ENCODE measurements around the gene KCNJ4. TPM values are rescaled to one million over a fixed set of nuclear protein-coding genes. Genes with fewer than 3 reads are reported as not detected.

Gene KCNJ4
- total RNA-seq, 2 donors from 2014 or later, result 7.2 to 15.9 TPM

GRCh38 chr22:38440747-38441350 lies 14.2 kb downstream of the KCNJ4 start:
- DNase-seq (no peak), ATAC-seq (no peak)

GRCh38 chr22:38437416-38437815 lies 17.6 kb downstream of the KCNJ4 start:
- DNase-seq (no peak), ATAC-seq (no peak)

More at GRCh38 chr22:38440747-38441350, 14.2 kb downstream of the KCNJ4 start:
- intact Hi-C loops (cut with DNase I), result no loop called here

GRCh38 chr22:38436629-38437395 lies 18.2 kb downstream of the KCNJ4 start:
- intact Hi-C loops (cut with DNase I), result no loop called here
- DNase-seq (no peak), ATAC-seq (no peak)

More at GRCh38 chr22:38437416-38437815, 17.6 kb downstream of the KCNJ4 start:
- intact Hi-C loops (cut with DNase I), result no loop called here

- no peak for ATAC-seq
- intact Hi-C loops (cut with DNase I), result no loop called here
- DNase-seq, result no peak
Measured at GRCh38 chr22:38435965-38436364, 19.0 kb downstream of the KCNJ4 start.

- no peak for DNase-seq
- intact Hi-C loops (cut with DNase I), result no loop called here
- no peak for ATAC-seq
Measured at GRCh38 chr22:38435010-38435409, 20.0 kb downstream of the KCNJ4 start.

GRCh38 chr22:38433871-38434270 lies 21.1 kb downstream of the KCNJ4 start:
- DNase-seq, result no peak
- intact Hi-C loops (cut with DNase I), result no loop called here
- no peak for ATAC-seq

GRCh38 chr22:38432264-38432663 lies 22.7 kb downstream of the KCNJ4 start:
- intact Hi-C loops (cut with DNase I), result no loop called here
- DNase-seq, result no peak
- ATAC-seq, result no peak

GRCh38 chr22:38431266-38432010 lies 23.6 kb downstream of the KCNJ4 start:
- intact Hi-C loops (cut with DNase I), result no loop called here
- peak; percentile 61 to 71 for ATAC-seq
- DNase-seq, result no peak

GRCh38 chr22:38429499-38430068 lies 25.4 kb downstream of the KCNJ4 start:
- intact Hi-C loops (cut with DNase I), result no loop called here
- no peak for DNase-seq
- ATAC-seq, result peak in 1 of 2 donors; percentile 46

- ATAC-seq, result no peak
- intact Hi-C loops (cut with DNase I), result no loop called here
- no peak for DNase-seq
Measured at GRCh38 chr22:38428714-38429113, 26.3 kb downstream of the KCNJ4 start.

- intact Hi-C loops (cut with DNase I), result no loop called here
- DNase-seq (no peak), ATAC-seq (no peak)
Measured at GRCh38 chr22:38427940-38428339, 27.1 kb downstream of the KCNJ4 start.

- ATAC-seq (no peak), DNase-seq (no peak)
- intact Hi-C loops (cut with DNase I), result no loop called here
Measured at GRCh38 chr22:38427465-38427864, 27.5 kb downstream of the KCNJ4 start.

GRCh38 chr22:38426628-38427027 lies 28.4 kb downstream of the KCNJ4 start:
- ATAC-seq (no peak), DNase-seq (no peak)
- intact Hi-C loops (cut with DNase I), result no loop called here

- no peak for DNase-seq
- no peak for ATAC-seq
Measured at GRCh38 chr22:38424525-38425080, 30.4 kb downstream of the KCNJ4 start.

GRCh38 chr22:38423512-38424503 lies 31.2 kb downstream of the KCNJ4 start:
- ATAC-seq, result no peak
- no peak for DNase-seq
- intact Hi-C loops (cut with DNase I), result no loop called here

More at GRCh38 chr22:38424525-38425080, 30.4 kb downstream of the KCNJ4 start:
- intact Hi-C loops (cut with DNase I), result no loop called here

GRCh38 chr22:38422611-38423511 lies 32.1 kb downstream of the KCNJ4 start:
- DNase-seq, result no peak
- intact Hi-C loops (cut with DNase I), result no loop called here
- peak in 1 of 2 donors; percentile 84 for ATAC-seq

GRCh38 chr22:38420734-38421133 lies 34.3 kb downstream of the KCNJ4 start:
- DNase-seq, result no peak
- intact Hi-C loops (cut with DNase I), result no loop called here
- no peak for ATAC-seq

GRCh38 chr22:38419858-38420160 lies 35.2 kb downstream of the KCNJ4 start:
- no peak for DNase-seq
- intact Hi-C loops (cut with DNase I), result no loop called here
- ATAC-seq, result no peak
